K562 (cell line): ENCODE data around the gene BCL10. TPM values are rescaled to one million over a fixed set of nuclear protein-coding genes. Genes with fewer than 3 reads are reported as not detected.

Experiments used
- E4F1 ChIP-seq: fragments of 250-450 bp; sonication (Bioruptor Pico); IDR thresholded peaks from 2 replicates; pipeline ENCODE4 v1.5.0; 2021; ENCODE audit warnings: mild to moderate bottlenecking, borderline replicate concordance
- GABPB2 ChIP-seq: fragments of 250-450 bp; sonication (Bioruptor Pico); conservative IDR thresholded peaks from 2 replicates; pipeline ENCODE4 v1.5.1; 2021; ENCODE audit warnings: mild to moderate bottlenecking
- GMEB1 ChIP-seq: fragments of 250-450 bp; sonication (Bioruptor Pico); IDR thresholded peaks from 2 replicates; pipeline ENCODE4 v1.4.0; 2020; ENCODE audit warnings: mild to moderate bottlenecking
- HCFC1 ChIP-seq: IDR thresholded peaks from 2 replicates; pipeline ENCODE4 v1.6.1; 2012; ENCODE audit warnings: low read depth, low read length, improper control_type of control experiment
- HDAC8 ChIP-seq: fragments of 450-650 bp; IDR thresholded peaks from 2 replicates; pipeline ENCODE4 v1.6.1; 2016; ENCODE audit warnings: mild to moderate bottlenecking, missing genetic modification characterization, moderate library complexity, missing compliant biosample characterization
- HNRNPH1 ChIP-seq: fragments of 200-400 bp; formaldehyde crosslinking; optimal IDR thresholded peaks from 2 replicates; pipeline ENCODE3; 2017; ENCODE audit warnings: low read depth, mild to moderate bottlenecking, low read length, moderate library complexity
- ID3 ChIP-seq, 2 experiments: fragments of 250-450 bp in 1 of 2; fragments of 450-650 bp in 1 of 2; sonication (Bioruptor Pico) in 1 of 2; IDR thresholded peaks; 2 replicates each; pipeline versions ENCODE4 v1.6.1 to v1.8.0; 2016 to 2021; ENCODE audit warnings: mild to moderate bottlenecking in 2 of 2, moderate library complexity in 2 of 2, missing compliant biosample characterization in 1 of 2, missing genetic modification characterization in 1 of 2
- IRF1 ChIP-seq: sonication (generic); formaldehyde crosslinking; IDR thresholded peaks from 2 replicates; pipeline ENCODE4 v1.8.0; 2022; ENCODE audit warnings: missing genetic modification reagents, mild to moderate bottlenecking, borderline replicate concordance
- MTF1 ChIP-seq: fragments of 250-450 bp; sonication (Bioruptor Pico); IDR thresholded peaks from 2 replicates; pipeline ENCODE4 v1.9.0; 2021; ENCODE audit warnings: moderate library complexity, mild to moderate bottlenecking, inconsistent platforms, borderline replicate concordance
- MXI1 ChIP-seq: IDR thresholded peaks from 2 replicates; pipeline ENCODE4 v1.6.1; 2011; ENCODE audit warnings: low read depth, mild to moderate bottlenecking, improper control_type of control experiment, low read length
- NRF1 ChIP-seq, 2 experiments: fragments of 450-650 bp; IDR thresholded peaks in 1 of 2; conservative IDR thresholded peaks in 1 of 2; 2 replicates each; pipeline ENCODE4 v1.6.1; 2014; ENCODE audit warnings: mild to moderate bottlenecking in 2 of 2
- PHTF2 ChIP-seq: fragments of 250-450 bp; sonication (Bioruptor Pico); IDR thresholded peaks from 2 replicates; pipeline ENCODE4 v1.5.0; 2021; ENCODE audit warnings: mild to moderate bottlenecking
- RBM17 ChIP-seq: fragments of 200-400 bp; formaldehyde crosslinking; IDR thresholded peaks from 2 replicates; pipeline ENCODE4 v1.6.1; 2017; ENCODE audit warnings: low read depth, mild to moderate bottlenecking, low read length, borderline replicate concordance
- SETDB1 ChIP-seq: IDR thresholded peaks from one replicate; pipeline ENCODE4 v1.6.1; 2012; ENCODE audit warnings: low read length, control low read depth, inconsistent platforms
- SIN3B ChIP-seq: fragments of 450-650 bp; IDR thresholded peaks from 2 replicates; pipeline ENCODE4 v1.6.1; 2017; ENCODE audit warnings: low read depth, mild to moderate bottlenecking, moderate library complexity
- ZBTB26 ChIP-seq: fragments of 450-650 bp; formaldehyde crosslinking; IDR thresholded peaks from 2 replicates; pipeline ENCODE4 v1.4.0; 2022; ENCODE audit warnings: missing genetic modification characterization
- ZFPM2 ChIP-seq: fragments of 250-450 bp; sonication (Bioruptor Pico); IDR thresholded peaks from 2 replicates; pipeline ENCODE4 v1.5.1; 2022; ENCODE audit warnings: mild to moderate bottlenecking
- ZNF347 ChIP-seq: fragments of 450-650 bp; formaldehyde crosslinking; IDR thresholded peaks from 2 replicates; pipeline ENCODE4 v1.4.0; 2020; ENCODE audit warnings: low read depth, mild to moderate bottlenecking, moderate library complexity
- ZNF830 ChIP-seq: fragments of 250-450 bp; sonication (Bioruptor Pico); IDR thresholded peaks from 2 replicates; pipeline ENCODE4 v1.5.0; 2021; ENCODE audit warnings: mild to moderate bottlenecking
- polyA plus RNA-seq, 8 experiments: library from polyadenylated mRNA; depleted of rRNA in 4 of 8; stranded (reverse) in 5 of 8; unstranded in 3 of 8; fragments of >200 nt; fragmentation: Nextera tagmentation in 2 of 8; fragmentation: Illumina TruSeq in 1 of 8; extraction: Ambion mirVana in 2 of 8; extraction: Trizol in 1 of 8; gene quantifications; 2 replicates each; pipeline versions ENCODE4 v1.2.1 to v1.2.3, GENCODE V29; 2011 to 2014; ENCODE audit warnings: inconsistent platforms in 1 of 8, missing spikeins in 1 of 8
- total RNA-seq, 7 experiments: library from RNA; depleted of rRNA in 6 of 7; stranded (reverse); fragments of >200 nt in 6 of 7; fragmentation: Illumina TruSeq in 2 of 7; extraction: Trizol in 2 of 7; gene quantifications; 2 replicates each; pipeline versions ENCODE4 v1.2.1 to v1.2.3, GENCODE V29; 2011 to 2021; ENCODE audit warnings: low replicate concordance in 1 of 7

The BCL10 gene
- total and polyA plus RNA-seq, 9 of the 15 experiments (the other 6 are each of a cell fraction or from before 2014, with no cell fraction given) = 8.0 to 19.4 (median 12.3) TPM

- no peak for TF ChIP-seq E4F1
- TF ChIP-seq IRF1 (CRISPR knock-in tag) = no peak
- TF ChIP-seq GMEB1 (CRISPR knock-in tag) = no peak
- no peak for TF ChIP-seq MTF1 (CRISPR knock-in tag)
- no peak for TF ChIP-seq MXI1
- no peak for TF ChIP-seq ZFPM2 (CRISPR knock-in tag)
- TF ChIP-seq RBM17 = no peak
- no peak for TF ChIP-seq SIN3B
- no peak for TF ChIP-seq ZNF830 (CRISPR knock-in tag)
- TF ChIP-seq ID3 (CRISPR knock-in tag; IDR thresholded peaks at IDR 0.05) = no peak
- TF ChIP-seq ID3 (tag; IDR thresholded peaks at IDR 0.05) = no peak
- no peak for TF ChIP-seq SETDB1
- TF ChIP-seq HCFC1 = no peak
- TF ChIP-seq ZNF347 (CRISPR knock-in tag) = no peak
- no peak for TF ChIP-seq GABPB2 (CRISPR knock-in tag)
- TF ChIP-seq ZBTB26 = no peak
- no peak for TF ChIP-seq PHTF2 (CRISPR knock-in tag)
- no peak for TF ChIP-seq HDAC8 (tag)
- no peak for TF ChIP-seq HNRNPH1
- TF ChIP-seq NRF1 (conservative IDR thresholded peaks at IDR 0.05 in 1 of 2, IDR thresholded peaks at IDR 0.05 in 1 of 2) = 0 out of 4 replicates have a peak, but pooled peaks of 1 of the 2 experiments have one; percentile 17
Measured at GRCh38 chr1:85278853-85279314, 2.5 kb upstream of the BCL10 start (continued).
